SK-N-SH (cell line): Measurements from ENCODE around the gene EFCAB8. TPM values are rescaled to one million over a fixed set of nuclear protein-coding genes. Genes with fewer than 3 reads are reported as not detected.

Experiments
- CTCF ChIA-PET: fragments of 300-600, 350-600 bp; formaldehyde crosslinking; extraction: SDS; loops from one replicate; lab custom pipeline; 2021; lab: Yijun Ruan, JAX
- POLR2A ChIA-PET: fragments of 350-600 bp; sonication (Branson Sonifier 250); formaldehyde crosslinking; extraction: SDS; loops from one replicate; lab custom pipeline; 2020; ENCODE audit warnings: antibody characterized with exemption, inconsistent platforms; lab: Yijun Ruan, JAX
- DNase-seq: peaks from one replicate; pipeline ENCODE4 v3.0.0; 2012
- H2AFZ ChIP-seq: fragments of 200-600 bp; sonication (generic); 2 replicates; pipeline ENCODE4 v1.8.1; 2016; ENCODE audit warnings: antibody characterized with exemption, mild to moderate bottlenecking, low read depth
- H3F3A ChIP-seq: fragments of 200-600 bp; sonication (generic); replicated peaks from 2 replicates; pipeline ENCODE3; 2016; ENCODE audit warnings: antibody characterized with exemption, mild to moderate bottlenecking; ENCODE audit not compliant: insufficient read depth
- H3K27ac ChIP-seq, 2 experiments: fragments of 200-500 bp in 1 of 2; fragments of 200-600 bp in 1 of 2; sonication (Bioruptor generic) in 1 of 2; sonication (generic), shearing (Covaris generic) in 1 of 2; 2 replicates each; pipeline versions ENCODE4 v1.5.1 to v1.6.1; 2014 to 2016; ENCODE audit warnings: low read depth in 2 of 2, inconsistent platforms in 1 of 2, low read length in 1 of 2, mild to moderate bottlenecking in 1 of 2, mixed read lengths in 1 of 2
- H3K27me3 ChIP-seq: fragments of 200-600 bp; sonication (generic), shearing (Covaris generic); 2 replicates; pipeline ENCODE4 v1.6.1; 2016; ENCODE audit warnings: mixed run types; ENCODE audit not compliant: insufficient read depth
- H3K36me3 ChIP-seq, 2 experiments: fragments of 200-500 bp in 1 of 2; fragments of 200-600 bp in 1 of 2; sonication (Bioruptor generic) in 1 of 2; sonication (generic) in 1 of 2; replicated peaks in 1 of 2; 2 replicates each; pipeline versions ENCODE3 to v1.5.1; 2014 to 2016; ENCODE audit warnings: low read length in 1 of 2, mild to moderate bottlenecking in 1 of 2; ENCODE audit not compliant: insufficient read depth in 2 of 2, control insufficient read depth in 1 of 2
- H3K4me1 ChIP-seq, 2 experiments: fragments of 200-500 bp in 1 of 2; fragments of 200-600 bp in 1 of 2; sonication (Bioruptor generic) in 1 of 2; sonication (generic), shearing (Covaris generic) in 1 of 2; 2 replicates each; pipeline versions ENCODE4 v1.5.1 to v1.6.1; 2014 to 2016; ENCODE audit warnings: low read depth in 1 of 2, low read length in 1 of 2, mixed run types in 1 of 2; ENCODE audit not compliant: insufficient read depth in 2 of 2, control insufficient read depth in 1 of 2
- H3K4me2 ChIP-seq: fragments of 200-600 bp; sonication (generic), shearing (Covaris generic); 2 replicates; pipeline ENCODE4 v1.6.1; 2017; ENCODE audit warnings: mixed run types
- H3K4me3 ChIP-seq, 2 experiments: fragments of 200-500 bp in 1 of 2; fragments of 200-600 bp in 1 of 2; sonication (Bioruptor generic) in 1 of 2; sonication (generic), shearing (Covaris generic) in 1 of 2; 2 replicates each; pipeline versions ENCODE4 v1.5.1 to v1.8.1; 2014 to 2016; ENCODE audit warnings: low read depth in 2 of 2, inconsistent platforms in 1 of 2, low read length in 1 of 2, mild to moderate bottlenecking in 1 of 2, mixed read lengths in 1 of 2, moderate library complexity in 1 of 2
- H3K79me2 ChIP-seq: fragments of 200-600 bp; sonication (generic); 2 replicates; pipeline ENCODE4 v1.8.1; 2017; ENCODE audit warnings: mild to moderate bottlenecking; ENCODE audit not compliant: insufficient read depth
- H3K9ac ChIP-seq: fragments of 200-600 bp; sonication (generic); 2 replicates; pipeline ENCODE4 v1.6.1; 2017; ENCODE audit warnings: mixed run types
- H3K9me2 ChIP-seq: fragments of 200-600 bp; sonication (generic); 2 replicates; pipeline ENCODE4 v1.6.1; 2017; ENCODE audit warnings: mixed run types
- H3K9me3 ChIP-seq: fragments of 200-600 bp; sonication (generic); 2 replicates; pipeline ENCODE4 v1.6.1; 2017; ENCODE audit warnings: mixed run types, mild to moderate bottlenecking, moderate library complexity
- H4K20me1 ChIP-seq: fragments of 200-600 bp; sonication (generic); 2 replicates; pipeline ENCODE4 v1.6.1; 2017; ENCODE audit warnings: mild to moderate bottlenecking, mixed run types; ENCODE audit not compliant: insufficient read depth
- CHD2 ChIP-seq: fragments of 150-350 bp; IDR thresholded peaks from 2 replicates; pipeline ENCODE4 v1.6.1; 2018; ENCODE audit warnings: low read length; ENCODE audit not compliant: partially characterized antibody
- CTCF ChIP-seq: fragments of 200-600 bp; sonication (generic); IDR thresholded peaks from 2 replicates; pipeline ENCODE4 v1.6.1; 2017; ENCODE audit warnings: antibody characterized with exemption, mild to moderate bottlenecking, moderate library complexity
- ELF1 ChIP-seq: IDR thresholded peaks from 2 replicates; pipeline ENCODE4 v1.4.0; 2012
- EP300 ChIP-seq, 2 experiments: IDR thresholded peaks; 2 replicates each; pipeline versions ENCODE4 v1.4.0 to v1.6.1; 2012; ENCODE audit warnings: borderline replicate concordance in 1 of 2, low read depth in 1 of 2, low read length in 1 of 2
- FOXJ3 ChIP-seq: sonication (generic); formaldehyde crosslinking; IDR thresholded peaks from 2 replicates; pipeline ENCODE4 v1.5.1; 2020; ENCODE audit warnings: mild to moderate bottlenecking, missing genetic modification reagents
- MXI1 ChIP-seq: IDR thresholded peaks from 2 replicates; pipeline ENCODE4 v1.6.1; 2012; ENCODE audit warnings: mild to moderate bottlenecking, low read depth, low read length, improper control_type of control experiment
- NRF1 ChIP-seq: IDR thresholded peaks from 2 replicates; pipeline ENCODE4 v1.6.1; 2012; ENCODE audit warnings: low read depth, mild to moderate bottlenecking, low read length
- PBX3 ChIP-seq: IDR thresholded peaks from 2 replicates; pipeline ENCODE4; 2012
- TAF1 ChIP-seq: IDR thresholded peaks from 2 replicates; pipeline ENCODE4 v1.6.1; 2012; ENCODE audit warnings: low read depth, mild to moderate bottlenecking, low read length, moderate library complexity, borderline replicate concordance
- USF1 ChIP-seq: IDR thresholded peaks from 2 replicates; pipeline ENCODE4 v1.4.0; 2012; ENCODE audit warnings: low read depth, borderline replicate concordance
- WGBS: methylation state at CpG from one replicate; pipeline ENCODE4 v1.1.6; 2017; ENCODE audit warnings: low lambda C conversion rate; 5-methylcytosine and 5-hydroxymethylcytosine counted together
- polyA plus RNA-seq, 3 experiments: library from polyadenylated mRNA; depleted of rRNA; stranded (reverse); fragments of >200 nt; gene quantifications; 2 replicates each; pipeline ENCODE4 v1.2.3, GENCODE V29; 2012

EFCAB8 gene
- polyA plus RNA-seq, 1 of the 3 experiments (the other 2 are of a cell fraction), result not detected

GRCh38 chr20:32819992-32820697 lies 38.6 kb upstream of the EFCAB8 start:
- DNase-seq, result peak; percentile 93
- peaks cover 6% of the 10 kb centered on the region for H3F3A ChIP-seq
- no peak overlapping the region for H2AFZ ChIP-seq
- no peaks in the 10 kb centered on the region for H3K36me3 ChIP-seq
- ChIA-PET POLR2A (interaction anchor here (0.6 to 1.6 kb wide), 3 partner anchors 10 to 1822 kb away, joined by 3 to 10 read pairs (median 5); partner anchors contain the start of gene DNMT3B), CTCF (interaction anchor here (0.6 to 2.4 kb wide), 3 partner anchors 30 to 114 kb away, joined by 3 to 13 read pairs (median 3); no protein-coding TSS in a partner anchor)
- H4K20me1 ChIP-seq, result peaks cover 48% of the 10 kb centered on the region
- no peaks in the 10 kb centered on the region for H3K27me3 ChIP-seq
- peak overlapping the region; percentile 77 for H3K4me2 ChIP-seq
- H3K9me3 ChIP-seq, result no peaks in the 10 kb centered on the region
- H3K79me2 ChIP-seq, result peaks cover 52% of the 10 kb centered on the region
- TF ChIP-seq MXI1 (peak; percentile 60; the same call in 1 of the 2 replicates), NRF1 (no peak; the same call in 1 of the 2 replicates), TAF1 (no peak), ELF1 (0 out of 2 replicates have a peak, but pooled peaks have one; percentile 10), CTCF (0 out of 2 replicates have a peak, but pooled peaks have one; percentile 10), CHD2 (peak; percentile 56), PBX3 (no peak), FOXJ3 (CRISPR knock-in tag) (no peak)
- H3K9ac ChIP-seq, result peak overlapping the region; percentile 67
- WGBS, result under 1% methylated on average over 12 of the region's 58 CpGs
- H3K4me3 ChIP-seq, result peak overlapping the region; percentile 80 to 82
- peaks cover 19 to 24% of the 10 kb centered on the region in 2 experiments; a peak in 2 of 4 replicates for H3K4me1 ChIP-seq
- peak overlapping the region; percentile 67 to 73 for H3K27ac ChIP-seq
- no peaks in the 10 kb centered on the region for H3K9me2 ChIP-seq

GRCh38 chr20:32820698-32821377 lies 37.9 kb upstream of the EFCAB8 start:
- H3F3A ChIP-seq, result peaks cover 6% of the 10 kb centered on the region
- peak overlapping the region; percentile 67 to 73; a peak in 2 of 4 replicates for H3K27ac ChIP-seq
- peaks cover 19 to 24% of the 10 kb centered on the region in 2 experiments; a peak in 2 of 4 replicates for H3K4me1 ChIP-seq
- H3K79me2 ChIP-seq, result peaks cover 59% of the 10 kb centered on the region
- no peaks in the 10 kb centered on the region for H3K27me3 ChIP-seq
- no peak overlapping the region for H2AFZ ChIP-seq
- DNase-seq, result peak; percentile 34
- no peaks in the 10 kb centered on the region for H3K36me3 ChIP-seq
- no peaks in the 10 kb centered on the region for H3K9me3 ChIP-seq
- H3K4me3 ChIP-seq, result peak overlapping the region; percentile 80 to 82
- WGBS, result 69% methylated on average over 25 of the region's 25 CpGs
- ChIA-PET CTCF (interaction anchor here (0.6 to 2.4 kb wide), 4 partner anchors 31 to 115 kb away, joined by 3 to 13 read pairs (median 3); no protein-coding TSS in a partner anchor), POLR2A (interaction anchor here (1.6 kb wide), 1 partner anchor 9 kb away, joined by 5 read pairs; no protein-coding TSS in a partner anchor)
- TF ChIP-seq EP300 (IDR thresholded peaks at IDR 0.05; ENCODE audit: borderline replicate concordance in 1 of 2, low read depth in 1 of 2, low read length in 1 of 2) (no peak), USF1 (no peak)
- H3K9ac ChIP-seq, result peak overlapping the region; percentile 67
- peak overlapping the region; percentile 77 for H3K4me2 ChIP-seq
- no peaks in the 10 kb centered on the region for H3K9me2 ChIP-seq
- H4K20me1 ChIP-seq, result peaks cover 53% of the 10 kb centered on the region
